Endothelial cell (in vitro differentiated cells): ENCODE measurements around the gene ZNF513. TPM values are rescaled to one million over a fixed set of nuclear protein-coding genes. Genes with fewer than 3 reads are reported as not detected.
A peak's percentile ranks its signal among the peaks of the same experiment; 100 is the strongest.

ENCODE experiments used
- DNase-seq: peaks from one replicate; pipeline ENCODE4 v3.0.0; 2021; ENCODE audit warnings: low spot score
- H3K27ac Mint-ChIP-seq: one replicate; pipeline ENCODE4 v1.8.0; 2021; ENCODE audit warnings: mixed read lengths, inconsistent platforms; ENCODE audit not compliant: unreplicated experiment
- H3K27me3 Mint-ChIP-seq: one replicate; pipeline ENCODE4 v1.8.0; 2021; ENCODE audit warnings: mild to moderate bottlenecking, moderate library complexity, mixed read lengths, inconsistent platforms; ENCODE audit not compliant: unreplicated experiment
- H3K36me3 Mint-ChIP-seq: one replicate; pipeline ENCODE4 v1.8.0; 2021; ENCODE audit warnings: mild to moderate bottlenecking, low read depth, mixed read lengths, inconsistent platforms; ENCODE audit not compliant: unreplicated experiment
- H3K4me1 Mint-ChIP-seq: one replicate; pipeline ENCODE4 v1.8.0; 2021; ENCODE audit warnings: mild to moderate bottlenecking, mixed read lengths, inconsistent platforms; ENCODE audit not compliant: unreplicated experiment
- H3K4me3 Mint-ChIP-seq: one replicate; pipeline ENCODE4 v1.8.0; 2021; ENCODE audit warnings: mild to moderate bottlenecking, mixed read lengths, inconsistent platforms; ENCODE audit not compliant: unreplicated experiment
- H3K9me3 Mint-ChIP-seq: one replicate; pipeline ENCODE4 v1.8.0; 2021; ENCODE audit warnings: mixed read lengths, inconsistent platforms; ENCODE audit not compliant: unreplicated experiment
- CTCF ChIP-seq: fragments of 200-600 bp; sonication (generic); IDR thresholded peaks from one replicate; pipeline ENCODE4 v1.5.0; 2021; ENCODE audit warnings: antibody characterized with exemption; ENCODE audit not compliant: unreplicated experiment
- total RNA-seq: library from RNA; stranded (reverse); fragmentation: NEBNext Ultra II Directional; extraction: Animal tissue kit (Norgen Biotek cat#: 25700); gene quantifications from one replicate; pipeline ENCODE4 v1.2.1, GENCODE V29; 2021; ENCODE audit not compliant: unreplicated experiment

ZNF513 gene
- total RNA-seq, 1 donor from 2014 or later: 20.8 TPM

DNA sequence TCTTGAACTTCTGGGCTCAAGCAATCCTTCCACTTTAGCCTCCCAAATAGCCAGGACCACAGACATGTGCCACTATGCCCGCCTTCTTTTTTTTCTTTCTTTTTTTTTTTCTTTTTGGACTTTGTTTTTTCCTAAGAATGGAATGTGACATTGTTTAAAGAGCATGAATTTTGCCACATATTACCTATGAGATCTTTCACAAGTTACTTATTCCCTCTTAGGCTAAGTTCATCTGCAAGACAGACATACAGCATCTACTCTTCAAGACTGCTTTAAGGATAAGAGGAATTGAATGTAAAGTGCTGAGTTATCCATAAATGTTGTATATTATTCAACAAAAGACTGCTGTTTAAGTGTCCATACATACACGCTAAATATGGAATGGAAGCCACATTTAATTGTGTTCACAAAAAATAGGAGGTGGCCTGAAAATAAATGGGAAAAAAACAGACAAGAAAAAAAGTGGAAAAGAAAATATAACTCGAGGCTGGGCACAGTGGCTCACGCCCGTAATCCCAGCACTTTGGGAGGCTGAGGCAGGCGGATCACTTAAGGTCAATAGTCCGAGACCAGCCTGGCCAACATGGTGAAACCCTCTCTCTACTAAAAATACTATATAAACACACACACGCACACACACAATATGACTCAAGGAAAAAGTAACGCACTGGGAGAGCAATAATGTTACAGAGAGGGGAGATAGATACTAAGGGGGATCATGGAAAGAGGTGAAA is 32.1 kb upstream of the ZNF513 start:
- Mint-ChIP-seq H3K4me3 (no peak overlapping the region), H3K9me3 (no peaks in the 10 kb centered on the region), H3K27me3 (peaks cover 7% of the 10 kb centered on the region), H3K4me1 (peaks cover 10% of the 10 kb centered on the region), H3K27ac (no peak overlapping the region), H3K36me3 (peaks cover 9% of the 10 kb centered on the region)
- DNase-seq: no peak
- TF ChIP-seq CTCF: no peak

GRCh38 chr2:27409321-27410073 is 29.0 kb upstream of the ZNF513 start, which contains the start of gene PPM1G:
TSS of gene PPM1G (minus strand) at chr2:27409591. CDS start at chr2:27409422, 169 bp downstream.
- Mint-ChIP-seq H3K27me3 (peaks cover 8% of the 10 kb centered on the region), H3K36me3 (peaks cover 9% of the 10 kb centered on the region), H3K9me3 (no peaks in the 10 kb centered on the region), H3K4me1 (peaks cover 10% of the 10 kb centered on the region), H3K4me3 (peak within 1 kb of the TSS; percentile 97), H3K27ac (peak within 1 kb of the TSS; percentile 97)
- no peak for TF ChIP-seq CTCF
- DNase-seq: peak; percentile 97

GRCh38 chr2:27408601-27409320 is 28.2 kb upstream of the ZNF513 start:
- TF ChIP-seq CTCF: no peak
- Mint-ChIP-seq H3K4me1 (peaks cover 10% of the 10 kb centered on the region), H3K27me3 (peaks cover 10% of the 10 kb centered on the region), H3K9me3 (no peaks in the 10 kb centered on the region), H3K4me3 (peak overlapping the region; percentile 93), H3K36me3 (peaks cover 9% of the 10 kb centered on the region), H3K27ac (peak overlapping the region; percentile 89)
- DNase-seq: peak; percentile 33

DNA sequence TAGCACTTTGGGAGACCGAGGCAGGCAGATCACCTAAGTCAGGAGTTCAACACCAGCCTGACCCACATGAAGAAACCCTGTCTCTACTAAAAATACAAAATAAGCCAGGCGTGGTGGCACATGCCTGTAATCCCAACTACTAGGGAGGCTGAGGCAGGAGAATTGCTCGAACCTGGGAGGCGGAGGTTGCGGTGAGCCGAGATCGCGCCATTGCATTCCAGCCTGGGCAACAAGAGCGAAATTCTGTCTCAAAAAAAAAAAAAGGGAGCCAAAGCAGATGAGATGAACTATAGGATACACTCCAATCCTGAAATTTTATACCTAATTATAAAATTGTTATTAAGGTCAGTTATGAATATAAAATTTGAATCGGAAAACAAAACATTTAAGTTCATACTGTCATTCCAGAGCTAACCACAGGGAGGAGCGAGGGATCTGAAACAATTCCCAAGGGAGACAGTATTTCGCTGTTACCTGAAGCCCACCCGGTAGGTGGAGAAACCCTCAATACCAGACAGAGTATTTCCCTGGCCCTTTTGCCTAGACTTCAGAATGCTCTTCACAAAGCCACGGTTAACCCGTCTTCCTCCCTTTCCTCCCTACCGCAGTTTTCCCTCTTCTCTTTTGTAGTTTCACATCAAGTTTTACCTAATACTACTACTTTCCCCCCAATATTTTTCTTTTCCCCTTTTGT is 27.4 kb upstream of the ZNF513 start:
- Mint-ChIP-seq H3K36me3 (peaks cover 9% of the 10 kb centered on the region), H3K27ac (peak overlapping the region; percentile 89), H3K4me3 (peak overlapping the region; percentile 93), H3K4me1 (peaks cover 10% of the 10 kb centered on the region), H3K9me3 (no peaks in the 10 kb centered on the region), H3K27me3 (peaks cover 10% of the 10 kb centered on the region)
- peak; percentile 43 for DNase-seq
- TF ChIP-seq CTCF: peak; percentile 71
